Mucosa of gallbladder (tissue), 1 donor: ENCODE data around the gene APLP1. TPM values are rescaled to one million over a fixed set of nuclear protein-coding genes. Genes with fewer than 3 reads are reported as not detected.
"Not testable (repeated sequence)": the region's sequence is repeated elsewhere in the genome, so short reads cannot be mapped to it uniquely, and the experiment has no call there.

Source experiments
- DNase-seq: peaks from one replicate; pipeline ENCODE4 v3.0.0-alpha.2; 2020; ENCODE audit warnings: low spot score
- total RNA-seq: library from RNA; stranded (reverse); gene quantifications from one replicate; pipeline ENCODE4 v1.2.1, GENCODE V29; 2021
- donor health status: DM: no; HTN: no; CAD: no.

Gene APLP1
- total RNA-seq: 85.6 TPM

DNA sequence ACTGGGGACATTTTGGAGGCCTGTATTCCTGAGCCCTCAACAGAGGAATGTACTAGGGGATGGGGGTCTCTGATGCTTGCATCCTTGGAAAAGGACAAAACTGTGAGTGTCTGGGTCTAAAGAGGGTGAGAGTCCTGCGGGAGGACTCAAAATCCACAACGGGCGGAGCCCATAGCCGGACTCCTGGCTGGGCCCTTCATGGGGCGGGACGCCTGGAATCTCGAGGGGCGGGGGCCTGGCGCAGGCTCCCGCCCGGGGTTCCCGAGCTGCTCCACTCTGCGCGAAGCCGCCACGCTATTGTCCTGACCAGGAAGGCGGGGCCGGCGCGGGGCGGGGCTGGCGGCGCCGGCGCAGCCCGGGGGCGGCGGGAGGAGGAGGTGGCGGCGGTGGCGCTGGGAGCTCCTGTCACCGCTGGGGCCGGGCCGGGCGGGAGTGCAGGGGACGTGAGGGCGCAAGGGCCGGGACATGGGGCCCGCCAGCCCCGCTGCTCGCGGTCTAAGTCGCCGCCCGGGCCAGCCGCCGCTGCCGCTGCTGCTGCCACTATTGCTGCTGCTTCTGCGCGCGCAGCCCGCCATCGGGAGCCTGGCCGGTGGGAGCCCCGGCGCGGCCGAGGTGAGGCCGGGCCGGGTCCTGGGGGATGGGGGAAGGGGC is at the start of gene APLP1:
APLP1 (plus strand) TSS at position 403 of the 651 bp plus-strand sequence; CDS start at position 466, 63 bp downstream.
- DNase-seq: peak; percentile 75

DNA sequence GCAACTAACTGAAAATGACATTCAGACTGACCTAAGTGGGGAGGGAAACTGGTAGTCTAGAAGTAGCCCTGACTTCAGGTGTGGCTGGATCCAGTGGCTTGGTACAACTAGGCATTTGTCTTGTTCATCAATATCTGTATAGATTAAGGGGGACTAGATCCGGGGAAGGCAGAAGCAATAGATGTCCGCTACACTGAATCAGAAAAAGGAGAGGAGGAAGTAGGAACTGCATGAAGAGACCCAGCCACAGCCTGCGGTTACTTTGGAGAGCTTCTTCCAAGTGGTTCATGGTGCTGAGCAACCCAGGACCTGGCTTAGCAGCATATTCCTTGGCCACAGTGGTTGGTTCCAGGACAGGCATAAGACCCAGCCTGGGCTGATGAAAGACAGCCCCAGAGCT is 45.8 kb upstream of the APLP1 start:
- DNase-seq: no peak

DNA sequence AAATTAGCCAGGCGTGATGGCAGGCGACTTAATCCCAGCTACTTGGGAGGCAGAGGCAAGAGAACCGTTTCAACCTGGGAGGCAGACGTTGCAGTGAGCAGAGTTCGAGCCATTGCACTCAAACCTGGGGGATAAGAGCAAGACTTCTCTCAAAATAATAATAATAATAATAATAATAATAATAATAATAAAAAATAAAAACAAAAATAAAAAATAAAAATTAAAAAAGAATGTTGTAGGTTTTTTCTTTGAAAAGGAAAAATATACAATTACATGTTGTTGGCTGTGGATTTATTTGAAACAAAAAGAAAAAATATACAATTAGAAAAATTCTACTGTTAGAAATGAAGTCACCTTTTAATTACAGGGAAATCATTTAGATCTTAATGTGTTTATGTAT is 44.2 kb upstream of the APLP1 start:
- DNase-seq: no peak

DNA sequence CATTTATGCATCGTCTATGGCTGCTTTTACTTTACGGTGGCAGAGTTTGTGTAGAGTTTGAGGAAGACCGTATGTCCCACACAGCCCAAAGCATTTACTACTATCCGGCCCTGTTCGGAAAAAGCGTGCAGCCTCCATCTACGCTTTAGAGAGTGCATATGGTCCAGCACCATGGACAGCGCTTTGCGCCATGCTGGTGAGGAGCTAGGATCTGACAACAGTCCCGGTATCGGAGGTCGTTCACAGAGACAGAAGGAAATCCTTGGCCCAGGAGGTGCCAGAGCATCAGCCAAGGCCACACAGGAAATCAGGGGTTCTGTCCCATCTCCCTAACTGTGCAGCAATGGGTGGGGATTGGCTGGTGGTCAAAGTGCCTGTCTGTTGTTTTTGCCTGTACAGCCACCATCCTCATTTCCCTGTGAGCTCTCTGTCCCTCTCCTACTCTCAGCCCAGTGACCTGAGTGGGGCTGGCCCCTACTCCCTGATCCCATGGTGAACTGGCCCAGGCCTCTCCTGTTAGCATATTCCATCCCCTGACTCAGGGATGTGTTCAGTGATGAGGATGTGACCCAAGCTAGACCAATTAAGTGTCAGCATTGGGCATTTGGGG is 39.6 kb upstream of the APLP1 start:
- peak; percentile 65 for DNase-seq

DNA sequence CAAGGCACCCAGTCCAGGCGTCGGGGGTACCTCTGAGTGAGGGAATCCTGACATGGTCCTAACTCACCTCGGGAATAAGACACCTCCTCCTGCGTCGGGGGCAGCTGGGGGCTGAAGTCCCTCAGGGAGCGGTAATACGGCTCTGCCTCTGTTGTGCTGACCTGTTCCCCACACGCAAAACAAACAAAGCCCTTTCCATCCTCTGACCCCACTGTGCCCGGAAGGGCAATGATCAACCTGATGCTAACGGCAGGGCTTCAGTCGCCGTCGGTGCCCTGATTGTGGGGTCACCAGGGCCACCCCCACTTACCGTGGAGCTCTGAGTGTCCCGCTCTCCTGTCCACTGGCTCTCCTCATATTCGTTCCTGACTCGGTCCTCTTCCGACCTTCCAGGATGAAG is 37.4 kb upstream of the APLP1 start:
- DNase-seq: no peak

DNA sequence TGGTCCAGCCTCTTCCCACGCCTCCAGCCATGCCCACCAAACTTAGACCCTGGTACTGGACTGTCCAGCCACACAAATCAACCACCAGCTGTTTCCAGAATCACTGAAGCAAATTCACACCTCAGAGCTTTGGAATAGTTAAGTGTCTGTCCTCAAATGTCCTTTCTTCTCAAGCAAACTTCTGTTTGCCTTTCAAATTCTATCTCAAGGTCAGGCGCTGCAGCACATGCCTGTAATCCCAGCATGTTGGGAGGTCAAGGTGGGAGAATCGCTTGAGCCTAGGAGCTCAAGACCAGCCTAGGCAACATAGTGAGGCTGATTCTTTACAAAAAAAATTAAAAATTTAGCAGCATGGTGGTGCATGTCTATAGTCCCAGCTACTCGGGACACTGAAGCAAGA is 36.3 kb upstream of the APLP1 start:
- DNase-seq: no peak

DNA sequence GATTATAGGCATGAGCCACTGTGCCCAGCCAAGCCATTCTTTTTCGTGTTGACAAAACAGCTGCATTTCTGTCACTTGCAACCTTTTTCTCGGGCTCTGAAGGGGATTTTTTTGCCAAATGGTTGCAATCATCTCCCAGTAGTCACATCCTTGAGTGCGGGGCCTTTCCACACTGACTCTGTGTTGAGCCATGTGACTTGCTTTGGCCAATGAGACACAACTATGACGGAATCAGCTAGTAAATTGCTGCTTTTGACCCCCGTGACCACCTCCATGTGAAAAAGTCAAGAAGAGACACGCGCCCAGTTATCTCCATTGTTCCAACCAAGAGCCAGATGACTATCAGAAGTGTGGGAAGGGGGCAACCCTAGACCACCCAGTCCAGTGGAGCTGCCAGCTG is 34.4 kb upstream of the APLP1 start:
- no peak for DNase-seq

DNA sequence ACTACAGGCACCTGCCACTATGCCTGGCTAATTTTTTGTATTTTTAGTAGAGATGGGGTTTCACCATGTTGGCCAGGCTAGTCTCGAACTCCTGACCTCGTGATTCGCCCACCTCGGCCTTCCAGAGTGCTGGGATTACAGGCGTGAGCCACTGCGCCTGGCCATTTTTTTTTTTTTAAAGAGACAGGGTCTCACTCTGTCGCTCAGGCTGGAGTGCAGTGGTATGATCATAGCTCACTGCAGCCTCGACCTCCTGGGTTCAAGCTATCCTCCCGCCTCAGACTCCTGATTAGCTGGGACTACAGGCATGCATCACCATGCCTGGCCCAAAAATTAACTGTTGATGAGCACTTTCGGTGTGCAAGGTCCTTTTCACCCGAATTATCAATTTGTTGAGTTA is 32.3 kb upstream of the APLP1 start:
- DNase-seq: not testable (repeated sequence)

DNA sequence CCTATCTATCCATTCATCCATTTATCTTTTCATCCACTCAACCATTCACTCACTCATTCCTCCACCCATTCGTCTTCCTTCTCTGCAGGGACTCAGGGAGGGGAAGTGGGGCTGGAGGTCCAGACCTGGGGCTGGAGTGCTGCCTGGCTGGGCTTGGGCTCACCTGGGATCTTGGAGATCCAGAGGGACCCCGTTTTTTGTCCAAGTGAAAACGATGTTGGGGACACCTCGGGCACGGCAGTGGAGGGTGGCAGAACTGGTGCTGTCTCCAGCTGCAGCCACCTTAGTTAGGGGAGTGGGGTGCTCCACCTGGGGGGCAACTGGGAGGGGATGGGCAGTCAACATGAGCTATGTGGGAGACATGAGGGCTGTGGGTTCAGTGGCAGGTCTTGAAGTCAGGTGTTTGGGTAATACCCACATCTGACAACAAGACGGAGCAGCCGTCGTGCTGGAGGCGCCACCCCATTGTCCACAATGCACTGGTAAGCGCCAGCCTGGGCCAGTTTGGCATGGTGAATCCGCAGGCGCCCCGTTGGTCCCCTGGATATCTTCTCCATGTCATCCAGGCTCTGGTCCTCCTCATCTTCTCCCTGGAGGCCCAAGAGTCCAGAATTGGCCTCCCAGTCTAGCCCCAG is 26.3 kb upstream of the APLP1 start:
- no peak for DNase-seq

DNA sequence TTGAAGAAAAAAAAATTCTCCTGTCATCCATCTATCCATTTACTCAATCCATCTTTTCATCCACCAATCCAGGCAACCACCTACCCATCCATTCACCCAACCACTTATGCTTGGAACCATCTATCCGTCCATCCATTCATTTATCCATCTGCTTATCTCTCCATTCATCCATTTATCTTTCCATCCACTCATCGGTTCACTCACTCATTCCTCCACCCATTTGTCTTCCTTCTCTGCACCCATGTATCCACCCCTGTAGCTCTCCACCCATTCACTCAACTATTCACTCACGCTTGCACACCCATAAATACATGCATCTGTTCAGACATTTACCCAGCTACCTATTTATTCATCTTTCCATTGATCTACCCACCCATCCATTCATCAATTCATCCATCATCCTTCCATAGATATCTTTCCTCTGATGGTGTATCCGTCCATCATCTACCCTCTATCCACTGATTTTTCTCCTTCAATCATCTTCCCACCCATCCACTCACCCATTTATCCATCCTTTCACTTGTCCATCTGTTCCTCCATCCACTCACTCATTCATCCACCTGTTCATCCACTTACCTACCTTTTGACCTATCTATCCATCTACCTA is 25.6 kb upstream of the APLP1 start:
- DNase-seq: no peak

DNA sequence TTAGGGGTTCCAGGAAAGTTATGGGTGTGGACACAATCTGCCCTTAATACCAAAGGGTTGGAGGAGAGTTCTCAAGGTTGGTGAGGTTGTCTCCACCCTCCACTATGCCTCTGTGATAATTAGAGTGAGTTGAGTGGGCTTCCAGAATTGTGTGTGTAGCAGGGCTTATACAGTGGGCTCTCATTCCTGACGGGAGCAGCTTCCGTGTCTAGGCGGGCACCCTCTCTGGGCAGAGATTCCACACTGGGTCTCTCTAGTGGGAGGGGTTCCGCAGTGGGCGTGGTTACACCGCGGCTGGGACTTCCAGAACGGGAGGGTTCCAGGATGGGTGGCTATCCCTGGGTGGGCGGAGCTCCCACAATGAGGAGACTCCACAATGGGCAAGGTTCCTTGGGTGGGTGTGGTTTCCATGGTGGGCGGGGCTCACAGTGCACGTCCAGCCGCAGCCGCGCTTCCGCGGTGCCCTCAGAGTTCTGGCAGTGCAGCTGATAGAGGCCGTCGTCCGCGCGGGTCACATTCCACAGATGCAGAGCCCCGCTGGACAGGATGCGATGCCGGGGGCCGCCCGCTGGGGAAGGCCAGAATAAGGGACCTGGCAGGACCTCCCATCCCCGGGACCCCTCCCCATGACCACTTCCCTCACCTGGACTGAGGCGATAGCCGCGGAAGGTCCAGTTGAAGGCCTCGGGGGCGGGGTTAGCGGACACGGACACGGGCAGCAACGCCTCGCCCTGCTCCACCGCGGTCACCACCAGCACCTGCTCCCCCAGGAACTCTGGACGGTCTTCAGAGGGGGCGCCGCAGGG is 24.5 kb upstream of the APLP1 start:
- DNase-seq: peak; percentile 15

DNA sequence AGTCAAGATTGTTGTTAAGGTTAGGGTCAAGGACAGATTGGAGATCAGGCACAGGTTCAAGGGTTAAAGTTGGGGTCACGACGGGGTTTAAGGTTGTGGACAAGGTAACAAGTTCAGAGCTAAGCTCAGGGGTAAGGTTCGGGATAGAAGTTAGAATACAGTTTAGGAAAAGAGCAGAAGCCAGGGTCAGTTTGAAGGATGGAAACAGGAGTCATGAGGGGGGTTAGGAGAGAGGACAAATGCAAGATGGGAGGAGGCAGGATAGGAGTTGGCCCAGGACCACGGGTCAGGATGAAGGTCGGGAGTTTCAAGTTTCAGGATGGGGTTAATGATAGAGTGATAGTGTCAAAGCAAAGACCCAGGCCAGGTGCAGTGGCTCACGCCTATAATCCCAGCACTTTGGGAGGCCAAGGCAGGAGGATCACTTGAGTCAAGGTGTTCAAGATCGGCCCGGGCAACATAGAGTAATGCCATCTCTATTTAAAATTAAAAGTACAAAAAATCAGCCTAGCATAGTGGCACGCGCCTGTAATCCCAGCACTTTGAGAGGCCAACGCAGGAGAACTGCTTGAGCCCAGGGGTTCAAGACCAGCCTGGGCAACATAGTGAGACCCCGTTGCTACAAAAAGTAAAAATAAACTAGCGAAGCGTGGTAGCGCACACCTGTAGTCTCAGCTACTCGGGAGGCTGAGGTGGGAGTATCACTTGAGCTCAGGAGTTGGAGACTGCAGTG is 23.7 kb upstream of the APLP1 start:
- no peak for DNase-seq

DNA sequence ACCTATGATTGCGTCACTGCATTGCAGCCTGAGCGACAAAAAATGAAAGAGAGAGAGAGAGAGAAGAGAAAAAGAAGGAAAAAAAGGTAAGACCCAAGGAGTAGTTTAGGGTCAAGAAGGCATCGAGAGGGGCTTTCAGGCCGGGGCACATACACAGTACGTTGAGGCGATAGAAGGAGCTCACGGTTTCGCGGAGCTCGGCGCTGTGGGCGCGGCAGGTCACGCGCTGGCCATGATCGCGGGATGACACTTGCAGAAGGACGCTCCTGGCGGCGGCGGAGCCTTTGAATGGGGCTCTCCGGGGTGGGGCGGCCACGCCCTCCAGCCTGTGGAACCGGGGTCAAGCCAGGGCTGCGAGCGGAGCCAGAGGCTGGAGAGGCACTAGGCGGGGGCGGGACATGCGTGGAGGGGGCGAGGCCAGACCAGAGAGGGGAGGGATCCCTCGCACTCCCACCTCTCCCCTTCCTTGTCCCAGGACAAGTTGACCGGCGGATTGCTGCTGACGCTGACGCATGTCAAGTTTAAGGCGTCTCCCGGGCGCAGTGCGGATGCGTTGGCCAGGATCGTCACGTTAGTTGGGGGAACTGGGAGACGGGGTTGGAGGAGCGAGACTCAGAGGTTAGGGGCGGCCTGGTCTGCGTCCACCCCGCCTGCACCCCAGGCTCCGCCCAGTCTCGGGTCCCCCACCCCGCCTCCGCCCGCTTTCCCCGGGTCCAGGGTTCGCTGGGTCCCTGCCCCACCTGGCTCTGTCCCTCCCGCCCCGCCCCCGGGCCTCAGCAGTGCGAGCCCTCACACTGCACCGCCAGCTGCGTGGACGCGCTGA is 22.9 kb upstream of the APLP1 start:
- no peak for DNase-seq

DNA sequence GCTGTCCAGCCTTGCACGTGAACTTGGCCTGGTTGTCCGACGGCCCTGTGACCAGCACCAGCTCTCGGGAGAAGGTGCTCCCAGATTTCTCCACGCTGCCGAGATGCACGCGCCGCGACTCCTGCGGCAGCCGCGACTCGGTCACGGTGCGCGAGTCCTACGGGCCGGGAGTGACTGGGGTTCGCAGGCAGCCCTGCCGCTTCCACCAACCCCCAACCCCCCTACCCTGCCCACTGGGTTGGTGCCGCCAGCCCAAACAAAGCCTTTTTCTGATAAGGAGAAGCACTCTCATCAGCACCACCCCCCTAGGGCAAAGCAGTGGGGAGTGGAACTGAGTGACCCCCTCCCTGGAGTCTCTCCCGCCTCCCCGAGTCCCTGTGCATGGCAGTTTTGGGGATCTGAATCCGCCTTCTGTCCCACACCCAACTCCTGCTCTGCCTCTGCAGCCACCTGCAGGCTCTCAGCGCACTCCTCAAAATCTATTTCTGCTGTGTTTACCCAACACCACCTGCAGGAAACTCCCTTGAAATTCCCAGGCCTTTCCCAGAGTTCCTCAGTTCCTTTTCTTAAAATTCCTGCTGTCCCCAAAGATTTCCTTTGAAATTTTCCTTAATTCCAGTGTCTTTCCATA is 22.2 kb upstream of the APLP1 start:
- DNase-seq: no peak

DNA sequence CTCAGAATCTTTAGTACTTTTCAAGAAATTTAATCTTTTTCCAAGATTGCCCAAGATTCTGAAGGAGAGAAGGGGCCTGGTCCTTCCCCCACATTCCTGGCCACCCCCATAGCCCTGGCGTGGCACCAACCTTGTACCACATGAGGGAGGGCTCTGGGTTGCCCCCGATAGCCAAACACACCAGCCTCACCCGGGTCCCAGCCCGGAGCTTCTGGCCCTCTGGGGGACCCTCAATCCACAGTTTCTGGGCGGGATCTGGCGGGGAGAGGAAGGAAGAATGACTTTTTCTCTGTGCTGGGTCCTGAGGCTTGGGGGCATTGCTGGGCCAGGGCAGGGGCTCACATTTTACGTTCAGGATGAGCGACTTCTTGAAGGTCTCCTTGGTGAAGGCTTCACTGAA is 20.5 kb upstream of the APLP1 start:
- DNase-seq: no peak

DNA sequence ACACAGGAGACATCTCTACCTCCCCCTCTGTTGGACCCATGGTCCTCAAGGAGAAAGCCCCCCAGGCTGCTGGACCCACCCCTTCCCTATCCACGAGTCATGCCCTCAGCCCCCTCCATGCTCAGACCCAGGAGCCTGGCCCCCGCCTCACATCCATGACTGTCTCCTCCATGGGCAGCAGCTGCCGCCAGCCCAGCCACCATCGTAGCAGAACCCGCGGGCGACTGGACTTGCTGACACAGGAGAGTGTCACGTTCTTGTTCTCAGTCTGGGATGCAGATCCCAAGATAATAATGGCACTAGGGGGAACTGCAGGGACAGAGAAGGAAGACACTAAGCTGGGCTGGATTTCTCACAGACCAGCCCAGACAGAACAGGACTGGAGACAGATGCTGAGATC is 19.9 kb upstream of the APLP1 start:
- no peak for DNase-seq

DNA sequence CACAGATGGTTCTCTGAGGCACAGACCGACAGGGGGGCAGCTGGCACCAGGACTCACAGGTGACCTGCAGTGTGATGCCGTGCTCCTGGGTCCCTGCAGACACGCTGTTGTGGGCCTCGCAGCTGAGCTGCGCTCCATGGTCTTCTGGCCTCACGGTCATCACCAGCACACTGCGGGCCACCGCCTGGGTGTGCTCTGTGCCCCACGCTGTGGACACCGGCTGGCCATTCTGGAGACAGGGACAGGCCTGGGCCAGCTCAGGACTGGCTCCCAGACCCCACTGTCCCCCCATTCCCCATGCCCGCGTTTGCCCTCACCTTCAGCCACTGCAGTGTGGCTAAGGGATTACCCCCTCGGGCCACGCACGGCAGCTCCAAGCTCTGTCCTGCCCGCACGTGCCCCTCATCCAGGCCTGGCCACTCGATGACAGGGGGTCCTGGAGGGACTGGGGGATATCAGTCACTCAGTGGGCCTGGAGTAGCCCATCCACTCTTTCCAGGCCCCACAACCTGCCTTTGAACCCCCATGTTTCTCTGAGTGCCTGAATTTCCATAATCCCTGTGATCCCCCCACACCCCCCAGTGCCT is 19.4 kb upstream of the APLP1 start:
- DNase-seq: no peak

DNA sequence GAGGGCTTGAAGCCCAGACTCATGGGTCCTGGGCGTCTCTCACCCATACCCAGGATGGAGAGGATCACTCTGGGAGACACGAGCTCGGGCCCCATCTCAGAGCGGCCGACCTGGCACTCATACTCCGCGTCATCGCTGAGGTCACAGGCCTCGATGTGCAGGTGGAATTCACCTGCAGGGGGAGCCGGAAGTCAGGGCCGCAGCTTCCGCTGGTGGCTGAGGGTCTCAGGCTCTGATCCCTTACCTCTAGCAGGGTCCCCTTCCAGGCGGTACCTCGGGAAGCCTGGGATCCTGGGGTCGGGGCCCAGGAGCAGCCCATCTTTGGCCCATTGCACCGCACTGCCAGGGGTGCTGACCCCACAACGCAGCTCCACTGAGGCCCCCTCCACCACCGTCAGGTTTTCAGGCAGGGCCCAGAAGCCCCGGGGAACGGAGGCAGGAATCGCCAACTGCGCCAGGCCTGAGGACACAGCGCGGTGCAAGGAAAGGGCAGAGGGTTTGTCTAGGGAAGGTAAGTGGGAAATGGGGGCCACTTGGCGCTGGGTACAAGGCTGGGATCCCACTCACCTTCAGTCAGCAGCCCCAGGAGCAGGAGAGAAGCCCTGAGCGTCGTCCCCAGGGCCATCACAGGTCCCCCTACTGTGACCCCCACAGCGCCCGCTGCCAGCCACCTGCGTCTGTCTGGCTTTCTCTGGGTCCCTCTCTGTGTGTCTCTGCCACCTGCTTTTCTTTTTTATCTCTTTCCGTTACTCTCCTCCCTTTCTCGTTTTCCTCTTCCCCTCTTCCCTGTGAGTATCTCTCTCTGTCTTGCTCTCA is 17.0 kb upstream of the APLP1 start:
- DNase-seq: no peak
